Right lobe of liver (tissue), 6 donors: ENCODE data around the gene LSS. TPM values are rescaled to one million over a fixed set of nuclear protein-coding genes. Genes with fewer than 3 reads are reported as not detected.

ENCODE experiments used
- ATAC-seq, 4 donors: fragments of 200-7000 bp; cut with Tn5 transposase; one replicate each; pipeline ENCODE4 v1.9.1; 2020; ENCODE audit warnings: mild to moderate bottlenecking in 4 of 4, moderate library complexity in 4 of 4
- DNase-seq, 3 donors: peaks; one replicate each; pipeline ENCODE4 v3.0.0-alpha.2; 2020
- H3K27ac ChIP-seq, 3 donors: fragments of 200-600 bp; one replicate each; pipeline ENCODE4 v1.8.0; 2022
- H3K27me3 ChIP-seq, 2 donors: fragments of 200-600 bp; one replicate each; pipeline ENCODE4 v1.8.0; 2022
- H3K36me3 ChIP-seq, 4 donors: fragments of 200-600 bp; sonication (generic) in 1 of 4; one replicate each; pipeline versions ENCODE4 v1.5.1 to v1.8.0; 2017 to 2022; ENCODE audit warnings: control low read depth in 1 of 4
- H3K4me1 ChIP-seq, 4 donors: fragments of 200-600 bp; sonication (generic) in 1 of 4; one replicate each; pipeline versions ENCODE4 v1.5.1 to v1.8.0; 2017 to 2022; ENCODE audit warnings: control low read depth in 1 of 4
- H3K4me3 ChIP-seq, 3 donors: fragments of 200-600 bp; one replicate each; pipeline ENCODE4 v1.8.0; 2022
- H3K9me3 ChIP-seq, 4 donors: fragments of 200-600 bp; sonication (generic) in 1 of 4; one replicate each; pipeline versions ENCODE4 v1.5.1 to v1.8.0; 2017 to 2022; ENCODE audit warnings: control low read depth in 1 of 4
- POLR2A ChIP-seq: fragments of 450-650 bp; IDR thresholded peaks from one replicate; pipeline ENCODE4 v1.6.1; 2017; ENCODE audit warnings: antibody characterized with exemption, mild to moderate bottlenecking
- WGBS: methylation state at CpG from one replicate; pipeline ENCODE4 v1.1.6; 2018; ENCODE audit warnings: low coverage, low lambda C conversion rate; ENCODE audit not compliant: insufficient coverage; ENCODE audit errors: missing lambda C conversion rate; 5-methylcytosine and 5-hydroxymethylcytosine counted together
- intact Hi-C, 2 donors: fragments of 100-400 bp; cut with DNase I; formaldehyde crosslinking; loops; one replicate each; pipeline versions ENCODE4 v1.11.2 to v1.14.1; 2022
- total RNA-seq, 6 experiments: library from RNA; depleted of rRNA in 2 of 6; stranded (reverse); fragments of >200 nt in 2 of 6; fragmentation: NEBNext Ultra II Directional in 3 of 6; extraction: Animal tissue kit (Norgen Biotek cat#: 25700) in 3 of 6; gene quantifications; one replicate each; pipeline versions ENCODE4 v1.1.0 to v1.2.4, GENCODE V29; 2016 to 2023
- TF ChIP-seq, protein P1 (sequence below), 4 donors: fragments of 200-600 bp in 3 of 4; fragments of 450-650 bp in 1 of 4; IDR thresholded peaks; one replicate each; pipeline versions ENCODE4 v1.5.1 to v1.8.0; 2016 to 2022; ENCODE audit warnings: antibody characterized with exemption in 4 of 4, mild to moderate bottlenecking in 2 of 4
- donor health status: DM: no; HTN: yes; CAD: no.
- donor health status: DM: no; HTN: no; CAD: no.
- donor health status: DM: no; HTN: no; CAD: no.
- donor health status: DM: no; HTN: yes; CAD: no.
- donor health status: DM: no; HTN: yes; CAD: no.

Gene LSS
- total RNA-seq, 6 experiments from 2014 or later = 37.0 to 103 (median 59.6) TPM

DNA sequence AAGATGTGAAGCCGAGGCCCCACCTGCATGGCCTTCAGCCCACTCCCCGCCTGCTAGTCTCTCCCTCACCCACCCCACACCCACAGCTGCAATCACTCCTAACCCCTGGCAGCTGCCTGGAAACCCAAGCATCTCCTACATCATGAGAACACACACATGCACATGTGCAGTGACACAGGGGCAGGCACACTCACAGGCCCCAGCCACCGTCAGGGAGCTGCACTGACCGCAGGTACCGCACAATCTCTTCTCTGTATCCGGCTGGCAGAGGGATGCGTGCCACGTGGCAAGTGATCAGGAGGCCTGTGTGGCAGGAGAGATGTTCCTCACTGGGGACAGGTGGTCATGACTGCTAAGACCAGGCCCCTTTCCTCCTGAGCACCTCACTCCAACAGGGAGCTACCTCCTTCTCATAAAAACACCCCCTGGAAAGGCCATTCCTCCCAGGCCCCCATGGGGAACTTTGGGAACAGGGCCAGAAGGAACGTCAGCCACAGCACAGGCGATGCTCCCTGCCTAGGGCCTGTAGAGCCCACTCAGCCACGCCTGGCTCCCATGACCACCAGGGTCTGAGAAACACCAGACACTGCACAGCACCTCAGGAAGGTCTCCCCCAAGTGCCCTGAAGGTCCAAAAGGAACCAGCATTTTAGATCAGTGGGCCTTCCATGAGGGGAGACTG lies 6.0 kb downstream of the LSS start:
- DNase-seq = no peak
- ATAC-seq = no peak
- intact Hi-C loops = no loop called here
- Histone ChIP-seq H3K36me3 (peaks cover 0 to 41% (median 12%) of the 10 kb centered on the region in 4 donors), H3K27me3 (no peaks in the 10 kb centered on the region), H3K9me3 (no peaks in the 10 kb centered on the region), H3K27ac (no peak overlapping the region), H3K4me3 (no peak overlapping the region), H3K4me1 (peaks cover 0 to 23% (median 6%) of the 10 kb centered on the region in 4 donors)
- TF ChIP-seq, protein P1, sequence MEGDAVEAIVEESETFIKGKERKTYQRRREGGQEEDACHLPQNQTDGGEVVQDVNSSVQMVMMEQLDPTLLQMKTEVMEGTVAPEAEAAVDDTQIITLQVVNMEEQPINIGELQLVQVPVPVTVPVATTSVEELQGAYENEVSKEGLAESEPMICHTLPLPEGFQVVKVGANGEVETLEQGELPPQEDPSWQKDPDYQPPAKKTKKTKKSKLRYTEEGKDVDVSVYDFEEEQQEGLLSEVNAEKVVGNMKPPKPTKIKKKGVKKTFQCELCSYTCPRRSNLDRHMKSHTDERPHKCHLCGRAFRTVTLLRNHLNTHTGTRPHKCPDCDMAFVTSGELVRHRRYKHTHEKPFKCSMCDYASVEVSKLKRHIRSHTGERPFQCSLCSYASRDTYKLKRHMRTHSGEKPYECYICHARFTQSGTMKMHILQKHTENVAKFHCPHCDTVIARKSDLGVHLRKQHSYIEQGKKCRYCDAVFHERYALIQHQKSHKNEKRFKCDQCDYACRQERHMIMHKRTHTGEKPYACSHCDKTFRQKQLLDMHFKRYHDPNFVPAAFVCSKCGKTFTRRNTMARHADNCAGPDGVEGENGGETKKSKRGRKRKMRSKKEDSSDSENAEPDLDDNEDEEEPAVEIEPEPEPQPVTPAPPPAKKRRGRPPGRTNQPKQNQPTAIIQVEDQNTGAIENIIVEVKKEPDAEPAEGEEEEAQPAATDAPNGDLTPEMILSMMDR (IDR thresholded peaks at IDR 0.05) = no peak
- no peak for TF ChIP-seq POLR2A
- 72% methylated on average over 7 of the region's 11 CpGs for WGBS

DNA sequence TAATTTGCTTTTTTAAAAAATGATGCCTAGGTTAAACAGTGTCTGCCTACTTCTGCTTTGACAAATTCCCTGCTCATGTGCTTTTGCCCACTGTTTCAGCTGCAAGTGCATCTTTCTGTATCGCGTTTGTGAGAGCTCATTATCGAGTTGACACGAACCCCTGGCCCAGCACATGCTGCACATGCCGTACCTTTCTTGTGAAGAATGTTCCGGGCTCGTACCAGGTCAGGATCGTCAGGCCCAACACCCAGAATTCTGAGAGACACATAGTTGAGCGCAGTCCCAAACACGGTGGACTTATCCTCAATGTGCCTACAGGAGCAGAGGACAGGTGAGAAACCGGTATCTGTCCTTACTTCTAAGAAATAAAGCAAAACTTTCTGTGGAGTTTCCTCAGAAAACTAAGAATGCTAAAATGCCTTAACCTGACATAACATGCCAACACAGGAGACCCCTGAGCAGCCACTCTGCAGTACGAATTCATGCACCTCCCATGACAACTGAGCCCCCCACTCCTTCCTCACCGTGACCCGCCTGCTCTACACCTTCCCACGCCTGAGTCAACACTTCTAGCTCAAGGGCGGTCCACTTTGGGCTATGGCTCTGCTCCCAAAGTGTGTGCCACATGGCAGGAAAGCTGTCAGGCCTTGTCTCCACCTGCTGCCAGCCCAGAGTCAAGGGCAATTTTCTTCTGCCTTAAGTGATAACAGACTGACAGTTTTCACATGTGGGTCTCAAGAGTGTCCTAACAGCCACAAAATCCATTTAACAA lies 6.7 kb downstream of the LSS start:
- Histone ChIP-seq H3K9me3 (no peaks in the 10 kb centered on the region), H3K36me3 (peaks cover 0 to 42% (median 12%) of the 10 kb centered on the region in 4 donors), H3K27me3 (no peaks in the 10 kb centered on the region), H3K27ac (no peak overlapping the region), H3K4me3 (no peak overlapping the region), H3K4me1 (peaks cover 0 to 23% (median 6%) of the 10 kb centered on the region in 4 donors)
- intact Hi-C loops = no loop called here
- no peak for ATAC-seq
- no peak for TF ChIP-seq POLR2A
- TF ChIP-seq, protein P1 (IDR thresholded peaks at IDR 0.05) = no peak
- 80% methylated on average over 13 of the region's 16 CpGs for WGBS
- DNase-seq = no peak

DNA sequence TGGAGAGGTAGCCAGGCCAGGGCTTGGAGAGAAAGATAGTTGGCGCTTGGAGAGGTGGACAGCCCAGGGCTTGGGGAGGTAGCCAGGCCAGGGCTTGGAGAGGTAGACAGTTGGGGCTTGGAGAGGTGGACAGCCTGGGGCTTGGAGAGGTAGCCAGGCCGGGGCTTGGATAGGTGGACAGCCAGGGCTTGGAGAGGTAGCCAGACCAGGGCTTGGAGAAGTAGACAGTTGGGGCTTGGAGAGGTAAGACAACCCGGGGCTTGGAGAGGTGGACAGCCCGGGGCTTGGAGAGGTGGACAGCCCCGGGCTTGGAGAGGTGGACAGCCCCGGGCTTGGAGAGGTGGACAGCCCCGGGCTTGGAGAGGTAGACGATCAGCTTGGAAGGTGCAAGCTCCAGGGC lies 7.7 kb downstream of the LSS start:
- DNase-seq = no peak
- 67% methylated on average over 1 of the region's 8 CpGs for WGBS
- Histone ChIP-seq H3K9me3 (no peaks in the 10 kb centered on the region), H3K4me1 (peaks cover 0 to 13% (median 4%) of the 10 kb centered on the region in 4 donors), H3K36me3 (peaks cover 0 to 52% (median 12%) of the 10 kb centered on the region in 4 donors), H3K27ac (no peak overlapping the region), H3K27me3 (no peaks in the 10 kb centered on the region), H3K4me3 (no peak overlapping the region)
- TF ChIP-seq POLR2A = no peak
- TF ChIP-seq, protein P1 (IDR thresholded peaks at IDR 0.05) = no peak
- intact Hi-C loops = no loop called here
- no peak for ATAC-seq

DNA sequence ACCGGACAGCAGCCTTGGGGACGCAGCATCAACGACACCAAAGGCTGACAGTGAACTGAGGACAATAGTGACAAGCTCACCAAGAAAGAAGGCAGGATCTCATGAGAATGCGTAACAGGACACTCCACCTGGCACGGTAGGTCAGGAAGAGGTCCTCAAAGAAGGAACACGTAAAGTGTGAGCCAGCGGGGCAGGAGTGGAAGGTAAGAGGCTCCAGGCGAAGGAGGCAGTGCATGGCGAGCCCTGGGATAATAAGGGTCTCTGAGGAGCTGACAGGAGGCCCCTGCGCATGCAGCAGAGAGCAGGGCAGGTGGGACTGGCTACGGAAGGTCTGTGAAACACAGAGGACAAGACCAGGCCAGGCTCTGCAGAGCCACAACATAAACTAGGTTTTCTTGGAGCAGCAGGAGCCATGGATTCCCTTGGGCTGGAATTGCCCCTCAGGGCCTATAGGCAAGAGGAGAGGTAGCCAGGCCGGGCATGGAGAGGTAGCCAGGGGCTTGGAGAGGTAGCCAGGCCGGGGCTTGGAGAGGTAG lies 8.2 kb downstream of the LSS start:
- Histone ChIP-seq H3K4me1 (peaks cover 0 to 10% (median 4%) of the 10 kb centered on the region in 4 donors), H3K27ac (no peak overlapping the region), H3K27me3 (no peaks in the 10 kb centered on the region), H3K9me3 (no peaks in the 10 kb centered on the region), H3K4me3 (no peak overlapping the region), H3K36me3 (peaks cover 0 to 56% (median 12%) of the 10 kb centered on the region in 4 donors)
- no peak for TF ChIP-seq POLR2A
- TF ChIP-seq, protein P1 (IDR thresholded peaks at IDR 0.05) = no peak
- 89% methylated on average over 8 of the region's 13 CpGs for WGBS
- DNase-seq (peak in 1 of 3 donors; percentile 30), ATAC-seq (no peak)
- intact Hi-C loops = no loop called here
